ENCODE data around the gene APOO. TPM values are rescaled to one million over a fixed set of nuclear protein-coding genes. Genes with fewer than 3 reads are reported as not detected.

APOO gene
- total RNA-seq, 1 experiment from 2014 or later, result 95.3 TPM

DNA sequence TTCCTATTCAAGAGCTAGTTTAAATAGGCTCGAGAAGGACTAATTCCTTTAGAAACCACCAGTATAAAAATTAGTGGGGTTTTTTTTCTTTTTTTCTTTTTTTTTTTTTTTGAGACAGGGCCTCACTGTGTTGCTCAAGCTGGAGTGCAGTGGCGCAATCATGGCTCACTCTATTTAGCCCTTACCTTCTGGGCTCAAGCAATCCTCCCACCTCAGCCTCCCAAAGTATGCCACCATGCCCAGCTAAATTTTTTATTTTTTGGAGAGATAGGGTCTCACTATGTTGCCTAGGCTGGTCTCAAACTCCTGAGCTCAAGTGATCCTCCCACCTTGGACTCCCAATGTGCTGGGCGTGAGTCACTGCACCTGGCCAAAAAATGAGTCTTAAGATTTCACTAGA lies 52.8 kb downstream of the APOO start:
- Histone ChIP-seq H2AFZ (ENCODE audit: low read length) (no peak overlapping the region), H4K20me1 (ENCODE audit: control insufficient read depth, insufficient read depth, insufficient read length) (no peaks in the 10 kb centered on the region), H4K8ac (replicated peaks; ENCODE audit: insufficient read length, low read depth, low read length) (no peak overlapping the region), H3K9me3 (ENCODE audit: control insufficient read depth, low read depth, low read length) (no peaks in the 10 kb centered on the region), H3K23me2 (ENCODE audit: insufficient read length, low read depth, low read length, poor library complexity, severe bottlenecking) (no peaks in the 10 kb centered on the region), H2BK5ac (ENCODE audit: insufficient read length, low read length) (no peak overlapping the region), H2BK20ac (ENCODE audit: low read depth, low read length, poor library complexity, severe bottlenecking) (no peak overlapping the region), H2BK15ac (ENCODE audit: low read depth, low read length) (no peak overlapping the region), H3K18ac (ENCODE audit: insufficient read length, low read depth, low read length) (no peak overlapping the region), H4K5ac (ENCODE audit: insufficient read length, low read depth, low read length) (no peak overlapping the region), H3K23ac (ENCODE audit: insufficient read length, low read depth, low read length) (no peak overlapping the region), H3K9ac (ENCODE audit: extremely low read depth, insufficient read length, low read length) (no peak overlapping the region), H2AK5ac (ENCODE audit: insufficient read length, low read length) (no peak overlapping the region), H2BK12ac (ENCODE audit: insufficient read length, low read depth, low read length) (no peak overlapping the region), H3K4ac (ENCODE audit: low read depth, low read length) (no peak overlapping the region), H3K14ac (ENCODE audit: insufficient read depth, low read length) (no peak overlapping the region), H2BK120ac (ENCODE audit: low read depth, low read length, poor library complexity, severe bottlenecking) (no peak overlapping the region), H3K79me2 (ENCODE audit: insufficient read depth, low read length) (no peaks in the 10 kb centered on the region), H3K27ac (ENCODE audit: insufficient read length, low read depth, low read length) (no peak overlapping the region), H3K79me1 (ENCODE audit: insufficient read depth, low read depth, low read length, poor library complexity, severe bottlenecking) (no peaks in the 10 kb centered on the region), H3K4me2 (ENCODE audit: insufficient read depth, insufficient read length, low read length) (no peak overlapping the region), H3K27me3 (ENCODE audit: insufficient read depth, low read length) (no peaks in the 10 kb centered on the region), H4K91ac (ENCODE audit: insufficient read length, low read depth, low read length) (no peak overlapping the region), H3K4me1 (ENCODE audit: insufficient read depth, low read length) (no peaks in the 10 kb centered on the region), H3T11ph (ENCODE audit: low read length) (no peak overlapping the region), H3K56ac (ENCODE audit: insufficient read length, low read depth, low read length) (no peak overlapping the region)
- peaks cover 6 to 37% (median 26%) of the 10 kb centered on the region in 3 experiments; a peak in 6 of 7 replicates for H3K36me3 Mint-ChIP-seq (ENCODE audit: insufficient read depth in 1 of 3, low read depth in 3 of 3)
- no peaks in the 10 kb centered on the region for H3K9me3 Mint-ChIP-seq
- no CpG with 5 or more reads among the region's 3 CpGs for WGBS (ENCODE audit: extremely low coverage, insufficient read length, low lambda C conversion rate)
- H3K4me3 Mint-ChIP-seq, result no peak overlapping the region
- no peaks in the 10 kb centered on the region for H3K4me1 Mint-ChIP-seq
- DNase-seq, result no peak
- TF ChIP-seq, protein P1, sequence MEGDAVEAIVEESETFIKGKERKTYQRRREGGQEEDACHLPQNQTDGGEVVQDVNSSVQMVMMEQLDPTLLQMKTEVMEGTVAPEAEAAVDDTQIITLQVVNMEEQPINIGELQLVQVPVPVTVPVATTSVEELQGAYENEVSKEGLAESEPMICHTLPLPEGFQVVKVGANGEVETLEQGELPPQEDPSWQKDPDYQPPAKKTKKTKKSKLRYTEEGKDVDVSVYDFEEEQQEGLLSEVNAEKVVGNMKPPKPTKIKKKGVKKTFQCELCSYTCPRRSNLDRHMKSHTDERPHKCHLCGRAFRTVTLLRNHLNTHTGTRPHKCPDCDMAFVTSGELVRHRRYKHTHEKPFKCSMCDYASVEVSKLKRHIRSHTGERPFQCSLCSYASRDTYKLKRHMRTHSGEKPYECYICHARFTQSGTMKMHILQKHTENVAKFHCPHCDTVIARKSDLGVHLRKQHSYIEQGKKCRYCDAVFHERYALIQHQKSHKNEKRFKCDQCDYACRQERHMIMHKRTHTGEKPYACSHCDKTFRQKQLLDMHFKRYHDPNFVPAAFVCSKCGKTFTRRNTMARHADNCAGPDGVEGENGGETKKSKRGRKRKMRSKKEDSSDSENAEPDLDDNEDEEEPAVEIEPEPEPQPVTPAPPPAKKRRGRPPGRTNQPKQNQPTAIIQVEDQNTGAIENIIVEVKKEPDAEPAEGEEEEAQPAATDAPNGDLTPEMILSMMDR (conservative IDR thresholded peaks at IDR 0.05), result no peak
- no peaks in the 10 kb centered on the region for H3K27me3 Mint-ChIP-seq (ENCODE audit: low read depth)
- no peak overlapping the region for H3K27ac Mint-ChIP-seq

Measured in H9 (cell line).